ENCODE data around the gene RBMS3.
"Not testable (repeated sequence)": the region's sequence is repeated elsewhere in the genome, so short reads cannot be mapped to it uniquely, and the experiment has no call there.

RBMS3 gene

DNA sequence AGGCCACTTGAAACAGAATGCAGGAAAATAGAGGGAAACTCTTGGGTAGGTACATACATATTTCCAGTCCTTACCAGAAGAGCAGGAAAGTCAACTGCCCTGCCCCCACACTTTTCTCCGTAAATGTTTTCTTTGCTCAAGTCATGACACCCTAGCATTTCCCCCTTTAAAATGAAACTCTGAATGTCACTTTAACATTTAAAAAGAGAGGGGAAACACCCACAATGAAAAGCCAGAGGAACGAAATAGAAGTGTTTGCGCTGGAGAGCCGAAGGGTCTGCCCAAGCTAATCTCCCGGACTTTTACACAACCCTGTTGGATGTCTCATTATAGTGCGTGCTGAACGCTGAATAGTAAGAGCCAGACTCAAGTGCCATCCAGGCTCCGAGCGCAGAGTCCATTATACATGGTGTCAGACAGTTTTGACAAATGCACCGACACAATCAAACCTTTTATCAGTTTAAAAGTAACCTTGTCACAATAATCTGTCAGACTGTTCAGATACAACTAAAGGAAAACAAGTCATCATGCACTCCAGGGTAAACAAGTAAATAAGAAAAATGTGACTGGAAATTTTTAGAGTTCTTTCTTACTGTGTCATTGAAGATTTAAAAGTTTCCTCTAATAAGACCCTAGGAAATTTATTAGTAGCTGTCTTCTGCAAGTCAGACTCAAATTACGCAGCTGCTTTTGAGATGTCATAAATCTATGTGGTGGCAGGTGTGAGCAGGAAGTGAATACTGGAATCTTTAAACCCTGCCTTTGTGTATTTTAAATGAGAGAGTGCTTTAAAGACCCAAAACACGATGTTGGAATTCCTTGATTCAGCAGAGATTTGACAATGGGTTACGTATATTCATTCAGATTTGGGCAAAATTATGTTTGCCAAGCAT is 159.8 kb downstream of the RBMS3 start:
- no peak for DNase-seq

- no peak for DNase-seq
These were observed 160.6 kb downstream of the RBMS3 start for GRCh38 chr3:29441422-29441821.

- DNase-seq: no peak
These were observed 167.2 kb downstream of the RBMS3 start for GRCh38 chr3:29447946-29448627.

GRCh38 chr3:29451920-29452319 is 171.0 kb downstream of the RBMS3 start:
- DNase-seq: no peak

GRCh38 chr3:29452934-29453283 is 172.0 kb downstream of the RBMS3 start:
- no peak for DNase-seq

GRCh38 chr3:29453284-29454001 is 172.6 kb downstream of the RBMS3 start:
- DNase-seq: no peak

GRCh38 chr3:29454161-29454611 is 173.3 kb downstream of the RBMS3 start:
- DNase-seq: no peak

- no peak for DNase-seq
These were observed 176.0 kb downstream of the RBMS3 start for GRCh38 chr3:29456901-29457300.

- DNase-seq: no peak
These were observed 182.4 kb downstream of the RBMS3 start for GRCh38 chr3:29463304-29463703.

DNA sequence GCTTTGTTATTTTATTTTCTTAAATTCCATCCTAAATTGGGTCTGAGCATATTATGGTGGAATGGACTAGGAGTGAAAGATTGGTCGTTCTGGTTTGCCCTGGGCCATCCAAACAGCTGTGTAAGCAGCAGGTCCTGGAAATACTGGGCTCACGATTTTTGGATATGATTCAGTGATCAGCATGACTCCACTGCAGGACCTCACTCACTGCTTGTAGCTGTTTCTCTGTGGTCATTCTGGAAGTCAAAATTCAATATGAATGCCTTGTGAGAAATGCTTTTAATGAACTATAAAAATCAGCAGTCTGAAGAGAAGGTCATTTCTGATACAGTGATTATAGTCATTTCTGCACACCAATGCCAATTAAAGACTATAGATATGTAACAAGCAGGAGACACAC is 185.0 kb downstream of the RBMS3 start:
- DNase-seq: no peak

- no peak for DNase-seq
These were observed 185.6 kb downstream of the RBMS3 start for GRCh38 chr3:29466442-29466841.

DNA sequence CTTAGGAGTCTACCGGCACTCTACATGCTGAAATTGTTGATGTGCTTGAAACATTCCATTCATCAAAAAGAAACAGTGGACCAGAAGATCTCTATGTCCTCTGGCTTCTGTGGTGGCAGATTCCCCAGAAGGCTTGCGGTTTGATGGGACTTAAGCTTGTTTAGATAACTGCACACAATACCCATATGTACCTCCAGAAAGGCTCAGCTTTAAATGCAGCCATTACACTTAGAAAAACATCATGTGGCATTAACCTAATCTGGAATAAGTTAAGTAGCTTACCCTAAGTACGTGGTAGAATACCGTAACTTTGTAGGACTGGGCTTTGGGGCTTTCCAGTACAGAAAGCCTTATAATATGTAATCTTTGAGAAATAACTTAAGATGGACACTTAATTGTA is 187.3 kb downstream of the RBMS3 start:
- no peak for DNase-seq

- DNase-seq: not testable (repeated sequence)
These were observed 192.8 kb downstream of the RBMS3 start for GRCh38 chr3:29473481-29474170.

DNA sequence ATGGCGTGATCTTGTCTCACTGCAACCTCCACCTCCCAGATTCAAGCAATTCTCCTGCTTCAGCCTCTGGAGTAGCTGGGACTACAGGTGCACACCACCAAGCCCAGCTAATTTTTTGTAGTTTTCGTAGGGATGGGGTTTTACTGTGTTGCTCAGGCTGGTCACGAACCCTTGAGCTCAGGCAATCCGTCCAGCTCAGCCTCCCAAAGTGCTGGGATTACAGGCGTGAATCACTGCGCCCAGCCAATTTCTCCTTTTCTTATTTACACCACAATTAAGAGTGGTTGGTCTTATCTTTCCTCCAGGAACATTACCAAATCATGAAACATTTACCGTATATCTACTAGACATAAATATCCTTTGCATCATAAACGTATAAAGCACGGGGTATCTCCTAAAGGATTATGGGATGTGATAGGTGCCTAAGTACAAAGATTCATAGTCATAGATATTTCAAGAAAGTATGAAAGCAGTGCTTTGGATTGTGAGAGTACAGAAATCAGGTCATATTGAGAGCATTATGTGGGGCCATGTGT is 194.5 kb downstream of the RBMS3 start:
- no peak for DNase-seq

DNA sequence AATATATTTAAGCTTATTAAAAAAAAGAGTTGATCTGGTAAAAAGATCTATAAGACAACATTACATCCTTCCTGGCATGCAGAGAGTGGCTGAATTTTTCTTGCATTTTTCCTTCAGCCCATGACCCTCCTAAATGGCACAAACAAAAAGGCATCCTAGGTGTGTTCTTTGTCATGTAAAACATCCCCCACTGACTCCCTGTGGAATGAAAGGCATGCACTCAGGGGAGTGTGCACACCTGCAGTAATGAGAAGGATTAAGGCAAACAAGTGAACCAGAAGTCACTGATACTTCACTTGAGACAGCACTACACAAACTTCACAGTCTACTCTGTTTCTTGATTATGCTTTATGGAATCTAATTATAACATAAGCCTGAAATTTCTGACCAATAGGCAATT is 195.0 kb downstream of the RBMS3 start:
- DNase-seq: no peak

GRCh38 chr3:29478611-29479010 is 197.7 kb downstream of the RBMS3 start:
- DNase-seq: no peak

DNA sequence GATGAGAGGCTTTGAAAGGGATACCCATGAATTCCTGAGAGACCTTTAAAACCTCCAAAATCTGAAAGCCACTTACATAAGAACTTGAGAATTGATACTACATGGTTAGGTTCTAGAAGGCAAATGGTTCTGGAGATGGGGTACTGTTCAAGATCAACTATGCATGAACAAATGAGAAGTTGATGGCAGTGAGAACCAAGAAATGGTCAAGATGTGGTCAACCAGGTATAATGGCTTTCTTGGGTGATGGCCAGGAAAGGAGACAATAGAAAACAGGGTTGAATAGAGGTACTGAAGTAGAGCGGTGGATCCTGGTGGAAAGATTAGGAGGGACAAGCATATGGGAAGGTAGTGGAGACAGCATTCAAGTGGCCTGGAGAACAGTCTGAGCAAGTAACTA is 200.4 kb downstream of the RBMS3 start:
- no peak for DNase-seq

DNA sequence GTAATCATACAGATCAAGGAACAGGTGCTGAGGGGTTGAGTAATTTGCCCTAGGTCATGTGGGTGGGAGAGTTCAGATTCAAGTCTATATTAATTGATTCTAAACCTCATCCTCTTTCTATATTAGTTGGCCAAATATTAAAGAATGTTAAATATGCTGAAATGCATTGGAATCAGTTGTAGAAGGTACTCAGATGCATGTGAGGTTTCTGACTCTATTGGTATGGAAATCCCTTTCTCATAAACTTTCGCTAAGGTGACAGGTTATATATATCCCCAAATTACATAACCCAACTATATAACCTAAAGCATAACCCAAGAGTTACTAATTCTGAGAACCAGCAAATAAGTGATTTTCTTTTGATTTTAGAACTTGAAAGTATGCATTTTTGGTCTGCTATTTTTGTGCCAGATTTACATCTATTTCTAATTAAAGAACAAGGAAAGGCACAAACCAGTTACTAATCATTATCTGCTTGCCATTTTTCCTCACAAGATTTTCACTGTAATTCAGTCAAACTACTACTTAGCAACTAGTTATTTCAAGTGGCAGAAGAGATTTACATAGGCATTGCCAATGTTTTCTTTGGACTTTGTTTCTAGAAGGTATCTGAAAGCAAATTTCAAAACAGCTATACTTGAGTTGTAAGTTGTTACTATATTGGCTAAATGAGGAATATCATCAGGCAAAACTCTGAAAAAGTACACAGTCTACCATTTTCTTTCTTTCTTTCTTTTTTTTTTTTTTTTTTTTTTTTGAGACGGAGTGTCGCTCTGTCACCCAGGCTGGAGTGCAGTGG is 201.3 kb downstream of the RBMS3 start:
- DNase-seq: no peak

DNA sequence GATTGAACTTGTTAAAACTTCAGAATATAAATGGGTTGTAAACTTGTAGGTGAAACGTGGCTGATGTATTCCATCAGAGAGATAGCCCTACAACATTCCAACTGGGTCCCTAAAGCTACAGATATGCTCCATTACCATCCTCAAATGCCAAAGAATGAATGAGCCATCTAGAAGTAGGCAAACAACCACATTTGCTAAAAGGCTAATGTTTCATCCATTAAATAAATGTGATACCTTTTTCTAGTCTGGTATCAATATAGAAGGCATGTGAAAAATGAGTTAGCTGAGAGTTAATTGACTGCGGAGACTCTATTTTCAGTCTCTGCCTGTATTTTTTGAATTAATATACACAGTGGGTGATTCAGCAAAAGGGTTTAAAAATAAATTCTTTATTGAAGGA is 203.8 kb downstream of the RBMS3 start:
- no peak for DNase-seq

DNA sequence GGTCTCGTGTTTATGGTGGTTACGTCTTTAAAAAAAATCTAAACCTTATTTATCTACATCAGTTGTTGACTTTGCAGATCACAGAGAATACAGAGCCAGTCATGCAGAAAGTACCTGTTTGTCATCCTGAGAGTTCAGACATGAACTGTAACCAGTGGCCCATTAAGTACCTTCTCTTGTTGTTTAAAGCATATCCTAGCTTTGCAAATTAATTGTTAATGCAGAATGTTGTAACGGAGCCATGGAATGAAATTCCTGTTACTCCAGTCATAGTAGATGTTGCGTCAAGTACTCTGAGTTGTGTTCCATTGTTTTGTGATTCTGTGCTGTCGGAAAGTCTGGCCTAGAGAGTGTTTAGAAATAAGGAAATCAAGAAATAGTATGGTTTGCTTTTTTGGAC is 205.2 kb downstream of the RBMS3 start:
- DNase-seq: no peak

GRCh38 chr3:29486917-29487316 is 206.0 kb downstream of the RBMS3 start:
- no peak for DNase-seq

GRCh38 chr3:29488922-29489321 is 208.1 kb downstream of the RBMS3 start:
- no peak for DNase-seq

Measured in CD4-positive, alpha-beta T cell treated with Interleukin-4 for 4 hours (primary cell).